Motor neuron (in vitro differentiated cells): ENCODE data around the gene PRPSAP1. TPM values are rescaled to one million over a fixed set of nuclear protein-coding genes. Genes with fewer than 3 reads are reported as not detected.

Experiments
- ATAC-seq, 8 experiments: fragments of 200-7000 bp; cut with Tn5 transposase; replicated peaks in 6 of 8; 2 replicates each; pipeline ENCODE4 v1.8.0; 2021; ENCODE audit warnings: mild to moderate bottlenecking in 8 of 8, moderate library complexity in 8 of 8
- H3K27ac ChIP-seq, 2 donors: fragments of 250-450 bp; sonication (Bioruptor Pico); 2 replicates each; pipeline ENCODE4 v1.9.0; 2021; ENCODE audit warnings: antibody characterized with exemption in 2 of 2, mild to moderate bottlenecking in 2 of 2, moderate library complexity in 1 of 2
- H3K4me1 ChIP-seq, 2 donors: fragments of 250-450 bp; sonication (Bioruptor Pico); replicated peaks in 1 of 2; 2 replicates each; pipeline ENCODE4 v1.6.1; 2021; ENCODE audit warnings: antibody characterized with exemption in 2 of 2, mild to moderate bottlenecking in 2 of 2, moderate library complexity in 1 of 2
- H3K4me3 ChIP-seq, 5 donors: fragments of 250-450 bp; sonication (Bioruptor Pico); 2 replicates each; pipeline ENCODE4 v1.9.0; 2021; ENCODE audit warnings: antibody characterized with exemption in 5 of 5, mild to moderate bottlenecking in 5 of 5, moderate library complexity in 4 of 5
- WGBS, 10 experiments: fragments of 450-650 bp; shearing (Covaris generic); methylation state at CpG; one replicate each; pipeline ENCODE4 v1.0.0; 2022; 5-methylcytosine and 5-hydroxymethylcytosine counted together
- in situ Hi-C, 9 experiments: fragments of 400-800 bp; cut with MboI; loops; one replicate each; pipeline ENCODE4 v1.15.0; 2021; ENCODE audit warnings: low sequenced_read_pairs in 9 of 9, low pct_unique_long_range_greater_than_20kb in 2 of 9; ENCODE audit not compliant: unreplicated experiment in 9 of 9
- total RNA-seq, 8 experiments: library from RNA; unstranded; fragments of 300-600 nt; gene quantifications; 2 replicates each; pipeline versions ENCODE4 v1.2.3 to v1.2.4, GENCODE V29; 2022

PRPSAP1 gene
- total RNA-seq, 8 experiments from 2014 or later: 21.3 to 60.3 (median 44.3) TPM

DNA sequence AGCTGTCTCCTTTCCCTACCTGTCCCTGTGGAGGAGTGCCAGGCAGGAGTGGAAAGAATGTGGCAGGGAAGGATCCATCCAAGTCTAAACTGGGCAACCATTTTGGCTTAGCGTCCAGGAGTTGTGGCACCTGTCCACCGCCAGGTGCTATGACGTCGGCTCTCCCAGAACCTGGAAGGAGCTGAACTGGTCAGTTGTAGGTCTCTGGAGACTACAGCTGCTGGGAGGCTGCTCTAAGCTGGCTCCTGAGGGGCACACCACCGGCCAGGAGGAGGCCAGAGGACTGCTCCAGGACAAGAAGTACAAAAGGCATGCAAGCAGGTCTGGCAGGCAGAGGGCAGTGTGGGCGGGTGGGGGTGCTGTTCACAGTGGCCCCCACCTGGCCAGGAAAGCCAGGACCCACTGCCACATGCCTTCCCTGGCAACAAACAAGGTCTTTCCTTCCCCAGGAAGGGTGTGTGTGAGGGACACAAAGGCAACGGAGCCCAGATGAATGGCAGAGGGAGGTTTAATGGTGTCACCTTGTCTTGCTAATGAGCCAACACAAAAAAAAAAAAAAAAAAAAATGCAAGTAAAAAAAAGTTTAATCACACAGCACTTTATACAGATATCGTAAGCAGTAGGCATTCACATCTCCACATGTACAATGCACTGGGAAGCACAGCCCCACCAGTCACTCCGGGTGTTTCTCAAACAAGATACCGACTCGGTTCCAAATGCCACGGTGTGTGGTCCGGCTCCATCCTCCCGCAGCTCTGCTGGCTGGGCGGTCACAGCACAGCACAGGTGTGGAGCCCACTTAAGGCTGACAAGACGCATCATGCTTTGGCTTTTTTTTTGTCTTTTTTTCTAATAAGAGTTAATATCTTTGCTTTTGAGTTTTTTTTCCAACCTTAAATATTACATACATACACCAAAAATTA is 35.5 kb upstream of the PRPSAP1 start:
- H3K27ac ChIP-seq: no peak overlapping the region
- 55 to 100% (median 87%) methylated on average over 1 to 8 of the region's 16 CpGs; no CpG with 5 or more reads in 2 of the 10 experiments for WGBS, 10 experiments
- peaks cover 7 to 9% of the 10 kb centered on the region in 2 donors for H3K4me1 ChIP-seq
- H3K4me3 ChIP-seq: no peak overlapping the region
- in situ Hi-C loops: loop anchor here in 1 of 9 experiments (10.0 kb wide), 1 partner anchor 84 kb away; the partner anchor contains the start of gene QRICH2
- no peak for ATAC-seq

- ATAC-seq: no peak
- in situ Hi-C loops: loop anchor here in 1 of 9 experiments (10.0 kb wide), 1 partner anchor 82 kb away; the partner anchor contains the start of gene QRICH2
- WGBS, 10 experiments: 86 to 98% (median 89%) methylated on average over 7 to 9 of the region's 31 CpGs; no CpG with 5 or more reads in 7 of the 10 experiments
These were observed 33.5 kb upstream of the PRPSAP1 start for GRCh38 chr17:76386966-76387765.

DNA sequence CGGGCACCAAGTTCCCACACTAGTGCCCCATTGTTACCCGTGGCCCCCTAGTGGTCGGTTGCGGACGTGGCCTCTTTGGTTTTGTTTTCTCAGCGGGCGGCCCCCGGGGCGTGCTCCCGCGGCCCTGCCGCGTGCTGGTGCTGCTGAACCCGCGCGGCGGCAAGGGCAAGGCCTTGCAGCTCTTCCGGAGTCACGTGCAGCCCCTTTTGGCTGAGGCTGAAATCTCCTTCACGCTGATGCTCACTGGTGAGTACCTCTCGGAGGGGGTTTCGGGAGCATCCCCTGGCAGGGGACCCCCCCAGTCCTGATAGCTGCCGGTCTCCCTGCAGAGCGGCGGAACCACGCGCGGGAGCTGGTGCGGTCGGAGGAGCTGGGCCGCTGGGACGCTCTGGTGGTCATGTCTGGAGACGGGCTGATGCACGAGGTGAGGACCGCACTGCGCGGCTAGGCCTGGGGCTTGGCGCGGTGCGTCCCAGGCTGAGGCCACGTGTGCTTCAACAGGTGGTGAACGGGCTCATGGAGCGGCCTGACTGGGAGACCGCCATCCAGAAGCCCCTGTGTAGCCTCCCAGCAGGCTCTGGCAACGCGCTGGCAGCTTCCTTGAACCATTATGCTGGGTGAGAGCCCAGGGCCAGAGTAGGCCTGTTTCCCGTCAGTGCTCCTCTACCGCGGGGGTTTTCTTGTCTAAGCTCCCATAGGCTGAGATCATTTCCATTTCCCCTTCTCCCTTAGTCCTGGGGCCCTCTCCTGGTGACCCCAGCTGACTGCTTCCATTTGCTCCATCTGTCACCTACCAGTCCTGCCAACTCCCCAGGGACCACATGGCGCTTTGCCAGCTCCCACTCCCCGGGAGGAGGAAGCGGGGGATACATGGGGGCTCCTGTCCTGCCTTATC is 32.4 kb upstream of the PRPSAP1 start:
- Histone ChIP-seq H3K4me3 (no peak overlapping the region), H3K4me1 (peaks cover 12 to 18% of the 10 kb centered on the region in 2 donors), H3K27ac (no peak overlapping the region)
- peak in 3 of 8 experiments; percentile 6 to 42 (median 16) for ATAC-seq
- in situ Hi-C loops: loop anchor here in 1 of 9 experiments (10.0 kb wide), 1 partner anchor 81 kb away; the partner anchor contains the start of gene QRICH2
- 24 to 100% (median 60%) methylated on average over 1 to 14 of the region's 52 CpGs; no CpG with 5 or more reads in 5 of the 10 experiments for WGBS, 10 experiments

More at GRCh38 chr17:76386966-76387765, 33.5 kb upstream of the PRPSAP1 start:
- Histone ChIP-seq H3K4me3 (no peak overlapping the region), H3K27ac (no peak overlapping the region), H3K4me1 (peaks cover 12 to 15% of the 10 kb centered on the region in 2 donors)

DNA sequence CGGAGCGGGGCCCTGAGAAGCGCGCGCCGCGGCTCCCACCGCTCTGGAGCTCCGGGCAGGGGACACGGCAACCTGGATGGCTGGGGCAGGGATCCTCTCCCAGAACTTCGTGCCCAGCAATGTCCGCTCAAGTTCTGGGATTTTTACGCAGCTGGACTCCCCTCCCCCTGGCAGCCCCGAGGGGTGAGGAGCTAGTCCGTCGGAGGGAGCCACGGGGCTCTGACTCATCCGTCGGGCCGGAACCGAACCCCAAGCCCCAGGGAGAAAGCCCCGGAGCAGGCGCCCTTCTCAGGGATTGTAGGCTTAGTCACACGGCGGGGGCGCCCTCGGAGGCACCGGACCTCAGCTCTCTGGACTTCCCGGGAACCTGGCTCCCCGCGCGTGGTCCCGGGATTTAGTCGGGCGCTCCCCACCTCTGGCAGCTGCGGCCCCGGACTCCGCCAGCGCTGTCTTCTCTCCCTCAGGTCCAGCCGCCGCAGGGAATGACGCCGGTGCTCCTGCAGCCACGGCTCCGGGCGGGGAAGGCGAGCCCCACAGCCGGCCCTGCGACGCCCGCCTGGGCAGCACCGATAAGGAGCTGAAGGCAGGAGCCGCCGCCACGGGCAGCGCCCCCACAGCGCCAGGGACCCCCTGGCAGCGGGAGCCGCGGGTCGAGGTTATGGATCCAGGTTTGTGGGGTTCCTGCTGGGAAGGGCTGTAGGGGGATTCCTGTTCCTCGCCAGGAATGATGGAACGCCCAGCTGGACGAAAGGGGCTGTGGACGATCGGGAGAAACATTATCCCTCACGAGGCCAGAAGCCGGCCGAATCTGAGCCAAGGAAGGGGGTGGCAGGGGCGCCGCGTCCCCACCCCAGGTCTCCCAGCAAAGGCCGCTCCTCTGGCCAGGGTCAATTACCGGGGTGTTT is 31.5 kb upstream of the PRPSAP1 start:
- ATAC-seq: peak in 3 of 8 experiments; percentile 2 to 6 (median 4)
- H3K27ac ChIP-seq: no peak overlapping the region
- 0 to 40% (median 3%) methylated on average over 2 to 7 of the region's 74 CpGs; no CpG with 5 or more reads in 6 of the 10 experiments for WGBS, 10 experiments
- in situ Hi-C loops: loop anchor here in 1 of 9 experiments (10.0 kb wide), 1 partner anchor 80 kb away; the partner anchor contains the start of gene QRICH2
- peak overlapping the region; percentile 34 to 44 (median 42) for H3K4me3 ChIP-seq
- H3K4me1 ChIP-seq: peaks cover 12 to 18% of the 10 kb centered on the region in 2 donors

- Histone ChIP-seq H3K4me1 (peaks cover 12 to 13% of the 10 kb centered on the region in 2 donors), H3K4me3 (peak within 1 kb of the TSS; percentile 34 to 44 (median 42)), H3K27ac (no peak within 1 kb of the TSS)
- 0% methylated on average over 8 of the region's 118 CpGs; no CpG with 5 or more reads in 8 of the 10 experiments for WGBS, 10 experiments
- in situ Hi-C loops: loop anchor here in 1 of 9 experiments (10.0 kb wide), 1 partner anchor 80 kb away; the partner anchor contains the start of gene QRICH2
- ATAC-seq: peak; percentile 39 to 69 (median 49)
These were observed 30.7 kb upstream of the PRPSAP1 start, which contains the start of gene SPHK1 for GRCh38 chr17:76384222-76384986. SPHK1 (plus strand) TSS chr17:76384609; CDS start chr17:76385645, 1,036 bp downstream.

- WGBS, 10 experiments: 0 to 2% (median 0%) methylated on average over 1 to 11 of the region's 65 CpGs; no CpG with 5 or more reads in 5 of the 10 experiments
- in situ Hi-C loops: loop anchor here in 1 of 9 experiments (10.0 kb wide), 1 partner anchor 79 kb away; the partner anchor contains the start of gene QRICH2
- H3K4me3 ChIP-seq: peak overlapping the region; percentile 34 to 44 (median 42)
- H3K27ac ChIP-seq: no peak overlapping the region
- peak; percentile 3 to 53 (median 38) for ATAC-seq
- peaks cover 8 to 12% of the 10 kb centered on the region in 2 donors for H3K4me1 ChIP-seq
These were observed 30.0 kb upstream of the PRPSAP1 start for GRCh38 chr17:76383546-76384221.

GRCh38 chr17:76382803-76383545 is 29.3 kb upstream of the PRPSAP1 start:
- H3K27ac ChIP-seq: no peak overlapping the region

DNA sequence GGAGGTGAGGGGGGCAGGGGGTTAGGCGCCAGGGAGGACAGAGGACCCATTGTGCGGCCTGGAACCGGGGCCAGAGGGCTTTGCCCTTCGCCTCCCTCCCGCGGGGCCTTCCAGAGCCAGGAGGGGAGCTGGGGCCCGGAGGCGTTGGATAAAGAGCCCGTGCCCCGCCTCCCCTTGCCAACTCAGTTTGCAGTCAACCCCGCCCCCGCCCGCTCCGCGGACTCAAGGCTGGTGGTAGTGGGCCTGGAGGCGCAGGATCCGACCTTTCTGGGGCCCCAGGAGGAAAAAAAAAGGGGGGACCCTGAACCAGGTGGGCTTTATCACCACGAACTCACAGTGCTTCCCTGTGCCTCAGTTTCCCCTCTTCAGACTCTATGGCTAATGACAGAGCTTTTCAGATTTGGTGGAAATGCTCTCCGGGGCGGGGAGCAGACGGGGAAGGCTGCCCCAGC is 28.7 kb upstream of the PRPSAP1 start:
- in situ Hi-C loops: loop anchor here in 1 of 9 experiments (10.0 kb wide), 1 partner anchor 78 kb away; the partner anchor contains the start of gene QRICH2
- Histone ChIP-seq H3K4me3 (peak overlapping the region; percentile 34 to 44 (median 42)), H3K27ac (no peak overlapping the region), H3K4me1 (peaks cover 8 to 12% of the 10 kb centered on the region in 2 donors)
- 0% methylated on average over 1 to 6 of the region's 21 CpGs; no CpG with 5 or more reads in 7 of the 10 experiments for WGBS, 10 experiments
- ATAC-seq: peak in 5 of 8 experiments; percentile 1 to 29 (median 16)

More at GRCh38 chr17:76382803-76383545, 29.3 kb upstream of the PRPSAP1 start:
- in situ Hi-C loops: loop anchor here in 1 of 9 experiments (10.0 kb wide), 1 partner anchor 78 kb away; the partner anchor contains the start of gene QRICH2
- H3K4me1 ChIP-seq: peaks cover 8 to 12% of the 10 kb centered on the region in 2 donors
- WGBS, 10 experiments: no CpG with 5 or more reads among the region's 80 CpGs
- ATAC-seq: peak; percentile 11 to 71 (median 59)
- peak overlapping the region; percentile 34 to 44 (median 42) for H3K4me3 ChIP-seq
